Stomach smooth muscle (tissue), 2 donors: ENCODE measurements around the gene AKAP6.

ENCODE experiments used
- H3K27ac ChIP-seq: one replicate; pipeline ENCODE4 v1.7.0; 2013; ENCODE audit warnings: mild to moderate bottlenecking, low read length, inconsistent platforms
- H3K27me3 ChIP-seq, 2 donors: one replicate each; pipeline ENCODE4 v1.7.0; 2013; ENCODE audit warnings: low read length in 2 of 2; ENCODE audit not compliant: insufficient read depth in 2 of 2, control insufficient read depth in 1 of 2
- H3K36me3 ChIP-seq, 2 donors: one replicate each; pipeline ENCODE4 v1.7.0; 2013; ENCODE audit warnings: low read length in 2 of 2; ENCODE audit not compliant: control insufficient read depth in 2 of 2, insufficient read depth in 2 of 2
- H3K4me1 ChIP-seq: one replicate; pipeline ENCODE4 v1.7.0; 2013; ENCODE audit warnings: low read length; ENCODE audit not compliant: control insufficient read depth, insufficient read depth
- H3K4me3 ChIP-seq, 2 donors: one replicate each; pipeline ENCODE4 v1.7.0; 2013; ENCODE audit warnings: low read length in 2 of 2
- H3K9ac ChIP-seq, 2 donors: one replicate each; pipeline ENCODE4 v1.7.0; 2013; ENCODE audit warnings: low read length in 2 of 2, mild to moderate bottlenecking in 1 of 2
- H3K9me3 ChIP-seq, 2 donors: one replicate each; pipeline ENCODE4 v1.7.0; 2013; ENCODE audit warnings: low read length in 2 of 2; ENCODE audit not compliant: control insufficient read depth in 2 of 2
- donor health status: healthy.
- donor health status: Pancreatic carcinoma.

AKAP6 gene

DNA sequence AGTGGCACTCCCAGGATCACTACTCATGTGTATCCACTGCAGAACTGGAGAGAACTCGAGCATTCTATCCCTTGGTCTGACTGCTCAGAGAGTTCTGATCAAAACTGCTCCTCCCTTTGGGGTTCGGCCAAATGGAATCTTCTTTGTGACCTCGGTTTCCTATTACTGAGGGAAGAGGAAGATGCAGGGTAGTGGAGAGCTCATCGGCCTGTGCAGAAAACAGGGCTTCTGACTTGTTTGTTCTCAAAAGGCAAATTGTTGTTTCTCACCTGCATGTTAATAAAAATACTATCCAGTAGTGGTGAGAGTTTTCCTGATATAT lies 17.1 kb upstream of the AKAP6 start:
- H3K36me3 ChIP-seq, result no peaks in the 10 kb centered on the region
- H3K27ac ChIP-seq, result no peak overlapping the region
- no peak overlapping the region for H3K4me3 ChIP-seq
- no peaks in the 10 kb centered on the region for H3K4me1 ChIP-seq
- H3K27me3 ChIP-seq, result no peaks in the 10 kb centered on the region
- H3K9ac ChIP-seq, result no peak overlapping the region
- H3K9me3 ChIP-seq, result no peaks in the 10 kb centered on the region

DNA sequence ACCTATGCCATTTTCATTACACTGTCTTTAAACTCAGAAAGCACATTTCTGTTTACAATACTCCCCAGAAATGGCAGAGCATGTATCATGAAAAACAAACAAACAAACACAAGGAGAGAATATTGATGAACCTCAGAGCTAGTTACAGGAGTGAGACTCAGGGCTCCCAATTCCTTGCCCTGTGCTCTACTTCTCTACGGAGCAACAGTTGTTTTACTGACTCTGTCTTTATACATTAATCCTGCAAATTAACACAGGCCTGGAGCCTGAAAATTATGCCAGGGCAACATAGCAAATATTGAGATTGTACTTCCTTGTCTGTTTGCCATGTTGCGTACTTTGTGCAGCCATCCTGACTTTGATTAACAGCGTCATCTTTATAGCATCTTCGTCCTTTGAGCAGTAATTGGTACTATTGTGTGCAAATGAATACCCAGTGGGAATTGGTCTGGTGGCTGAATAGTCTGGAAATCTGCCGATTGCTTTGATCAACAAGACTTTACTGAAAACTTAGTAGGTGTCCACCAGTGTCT lies 15.2 kb upstream of the AKAP6 start:
- H3K36me3 ChIP-seq, result no peaks in the 10 kb centered on the region
- no peaks in the 10 kb centered on the region for H3K9me3 ChIP-seq
- no peaks in the 10 kb centered on the region for H3K4me1 ChIP-seq
- no peak overlapping the region for H3K4me3 ChIP-seq
- no peak overlapping the region for H3K9ac ChIP-seq
- no peaks in the 10 kb centered on the region for H3K27me3 ChIP-seq
- no peak overlapping the region for H3K27ac ChIP-seq

DNA sequence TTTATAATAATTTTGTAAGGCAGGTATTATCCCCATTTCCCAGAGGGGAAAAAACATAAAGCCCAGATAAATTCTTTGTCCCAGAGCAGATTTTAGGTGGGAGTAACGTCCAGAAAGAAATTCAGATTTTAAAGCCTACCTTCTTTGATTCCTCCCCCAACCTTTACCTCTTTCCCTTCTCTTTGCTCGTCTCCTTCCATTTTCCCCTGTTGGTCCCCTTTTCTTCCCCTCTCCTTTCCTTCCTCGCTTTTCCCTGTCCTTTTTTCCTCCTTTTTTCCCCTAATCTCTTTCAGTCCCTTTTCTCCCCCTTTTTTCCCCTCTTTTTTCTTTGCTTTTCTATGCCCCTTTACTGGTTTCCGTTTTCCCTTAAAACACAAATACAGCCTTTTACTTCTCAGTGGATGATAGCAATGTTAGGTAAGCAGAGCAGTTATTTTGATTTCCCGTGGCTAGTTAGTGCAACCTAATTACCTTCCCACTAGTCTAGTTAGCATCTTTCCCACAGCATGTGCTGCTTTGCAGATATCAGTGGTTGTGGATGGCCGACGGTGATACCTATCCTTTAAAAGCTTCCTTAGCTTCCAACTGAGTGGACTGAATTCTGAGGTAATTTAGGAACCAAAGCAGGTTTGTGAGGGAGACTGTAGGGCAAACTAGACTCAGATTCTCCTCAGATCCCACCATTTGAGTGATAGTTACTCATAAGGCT lies 10.9 kb upstream of the AKAP6 start:
- Histone ChIP-seq H3K4me3 (no peak overlapping the region), H3K27me3 (no peaks in the 10 kb centered on the region), H3K4me1 (no peaks in the 10 kb centered on the region), H3K36me3 (no peaks in the 10 kb centered on the region), H3K27ac (no peak overlapping the region), H3K9me3 (no peaks in the 10 kb centered on the region), H3K9ac (no peak overlapping the region)

DNA sequence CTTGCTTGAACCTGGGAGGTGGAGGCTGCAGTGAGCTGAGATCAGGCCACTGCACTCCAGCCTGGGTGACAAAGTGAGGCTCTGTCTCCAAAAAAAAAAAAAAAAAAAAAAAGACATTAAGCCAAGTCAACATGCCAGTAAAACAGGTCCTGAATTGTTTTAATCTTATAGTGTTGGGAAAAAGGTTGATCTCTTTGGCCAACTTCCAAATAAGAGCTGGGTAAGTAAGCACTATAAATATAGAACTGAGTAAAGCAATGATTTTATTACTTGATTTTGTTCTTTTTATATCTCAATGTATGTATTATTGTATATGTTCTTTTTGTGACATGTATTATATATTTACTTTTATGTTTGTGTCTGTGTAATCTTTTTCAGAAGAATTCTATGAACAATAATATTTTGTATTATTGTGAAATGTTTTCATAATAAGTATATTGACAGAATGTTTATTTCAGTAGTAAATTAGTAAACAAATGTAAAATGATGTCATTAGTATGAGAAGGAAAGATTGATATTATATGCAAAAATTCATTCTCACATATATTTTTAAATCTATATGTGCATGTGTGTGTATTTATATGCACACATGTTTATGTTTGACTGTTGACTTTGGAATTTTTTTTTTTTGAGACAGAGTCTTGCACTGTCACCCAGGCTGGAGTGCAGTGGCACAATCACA lies 9.6 kb upstream of the AKAP6 start:
- Histone ChIP-seq H3K27me3 (no peaks in the 10 kb centered on the region), H3K9ac (no peak overlapping the region), H3K9me3 (no peaks in the 10 kb centered on the region), H3K36me3 (no peaks in the 10 kb centered on the region), H3K4me3 (no peak overlapping the region), H3K27ac (no peak overlapping the region), H3K4me1 (no peaks in the 10 kb centered on the region)

DNA sequence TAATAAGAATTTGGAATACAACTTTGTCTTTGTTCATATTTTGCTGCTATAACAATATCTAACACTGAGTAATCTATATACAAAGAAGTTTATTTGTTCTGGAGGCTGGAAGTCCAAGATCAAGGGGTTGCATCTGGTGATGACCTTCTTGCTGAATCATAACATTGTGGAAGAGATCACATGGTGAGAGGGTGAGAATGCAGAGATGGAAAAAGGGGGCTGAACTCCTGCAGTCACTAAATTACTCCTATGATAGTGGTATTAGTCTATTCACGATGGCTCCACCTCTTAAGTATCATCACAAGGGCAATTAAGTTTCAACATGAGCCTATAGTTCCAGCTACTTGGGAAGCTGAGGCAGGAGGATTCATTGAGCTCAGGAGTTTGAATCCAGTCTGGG lies 4.5 kb upstream of the AKAP6 start:
- no peak overlapping the region for H3K27ac ChIP-seq
- H3K4me1 ChIP-seq, result no peaks in the 10 kb centered on the region
- no peak overlapping the region for H3K4me3 ChIP-seq
- no peak overlapping the region for H3K9ac ChIP-seq
- H3K9me3 ChIP-seq, result peaks cover 0 to 2% of the 10 kb centered on the region in 2 donors
- no peaks in the 10 kb centered on the region for H3K27me3 ChIP-seq
- H3K36me3 ChIP-seq, result no peaks in the 10 kb centered on the region

DNA sequence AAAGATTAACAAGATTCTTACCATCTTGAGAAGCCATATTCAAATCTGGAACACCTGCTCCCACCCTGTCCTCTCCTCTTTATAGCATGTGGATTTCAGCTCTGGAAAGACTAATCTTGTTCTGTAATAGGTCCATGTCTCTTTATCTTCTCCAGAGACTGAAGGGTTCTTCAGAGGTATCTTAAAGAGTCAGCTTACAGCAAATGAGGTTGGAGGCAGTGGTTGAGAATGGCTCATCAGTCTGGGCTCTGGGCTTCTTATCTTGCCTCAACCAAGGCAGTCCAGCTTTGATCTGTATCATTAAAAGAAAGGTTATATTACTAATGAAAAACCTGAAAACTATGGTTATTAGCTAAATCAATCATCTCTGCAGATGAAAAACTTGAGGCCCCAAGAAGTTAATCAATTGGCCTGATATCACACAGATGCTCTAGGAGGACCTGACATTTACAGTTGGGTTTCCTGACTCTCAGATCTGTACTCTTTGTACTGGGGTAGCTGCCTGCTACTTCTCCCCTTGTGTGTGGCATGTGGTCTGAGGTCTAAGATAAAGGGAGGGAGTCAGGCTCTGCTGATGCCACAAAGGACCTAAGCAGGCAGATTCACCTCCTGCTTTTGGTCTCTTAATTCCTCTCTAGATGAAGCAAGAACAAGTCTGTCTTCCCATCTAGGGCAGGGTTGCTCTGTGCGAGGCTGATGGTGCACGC lies 1.7 kb upstream of the AKAP6 start:
- Histone ChIP-seq H3K4me1 (no peaks in the 10 kb centered on the region), H3K9me3 (peaks cover 0 to 2% of the 10 kb centered on the region in 2 donors), H3K9ac (no peak overlapping the region), H3K4me3 (no peak overlapping the region), H3K27me3 (no peaks in the 10 kb centered on the region), H3K27ac (no peak overlapping the region), H3K36me3 (no peaks in the 10 kb centered on the region)

DNA sequence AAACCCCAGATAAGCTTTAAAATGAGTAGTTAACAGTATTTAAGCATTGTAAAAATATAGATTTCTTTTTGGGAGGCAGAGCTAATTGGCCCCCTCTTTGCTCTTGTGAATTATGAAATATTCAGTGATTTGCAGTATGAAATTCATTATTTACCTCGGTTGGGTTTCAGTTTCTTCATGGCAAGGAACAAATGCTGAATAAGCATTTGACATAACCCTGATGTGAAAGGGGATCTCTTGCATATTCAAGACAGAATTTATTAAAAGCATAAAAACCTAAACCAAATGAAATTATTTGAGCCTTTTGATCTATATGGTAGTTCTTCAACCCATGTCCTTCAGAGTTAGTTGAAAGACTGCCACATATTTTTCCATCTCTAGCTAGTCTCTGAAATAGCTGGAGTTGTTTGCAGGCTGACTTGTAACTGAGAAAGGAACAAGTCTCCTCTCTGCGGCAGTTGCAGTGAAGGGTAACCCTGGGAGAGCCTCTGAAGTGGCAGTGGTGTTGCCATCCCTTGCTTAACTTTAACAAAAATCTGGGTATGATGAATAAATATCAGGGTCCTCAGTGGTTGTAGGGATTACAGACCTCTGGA lies 690 bp downstream of the AKAP6 start:
- Histone ChIP-seq H3K4me1 (no peaks in the 10 kb centered on the region), H3K9ac (no peak overlapping the region), H3K9me3 (peaks cover 0 to 2% of the 10 kb centered on the region in 2 donors), H3K27me3 (no peaks in the 10 kb centered on the region), H3K36me3 (no peaks in the 10 kb centered on the region), H3K4me3 (no peak overlapping the region), H3K27ac (no peak overlapping the region)

DNA sequence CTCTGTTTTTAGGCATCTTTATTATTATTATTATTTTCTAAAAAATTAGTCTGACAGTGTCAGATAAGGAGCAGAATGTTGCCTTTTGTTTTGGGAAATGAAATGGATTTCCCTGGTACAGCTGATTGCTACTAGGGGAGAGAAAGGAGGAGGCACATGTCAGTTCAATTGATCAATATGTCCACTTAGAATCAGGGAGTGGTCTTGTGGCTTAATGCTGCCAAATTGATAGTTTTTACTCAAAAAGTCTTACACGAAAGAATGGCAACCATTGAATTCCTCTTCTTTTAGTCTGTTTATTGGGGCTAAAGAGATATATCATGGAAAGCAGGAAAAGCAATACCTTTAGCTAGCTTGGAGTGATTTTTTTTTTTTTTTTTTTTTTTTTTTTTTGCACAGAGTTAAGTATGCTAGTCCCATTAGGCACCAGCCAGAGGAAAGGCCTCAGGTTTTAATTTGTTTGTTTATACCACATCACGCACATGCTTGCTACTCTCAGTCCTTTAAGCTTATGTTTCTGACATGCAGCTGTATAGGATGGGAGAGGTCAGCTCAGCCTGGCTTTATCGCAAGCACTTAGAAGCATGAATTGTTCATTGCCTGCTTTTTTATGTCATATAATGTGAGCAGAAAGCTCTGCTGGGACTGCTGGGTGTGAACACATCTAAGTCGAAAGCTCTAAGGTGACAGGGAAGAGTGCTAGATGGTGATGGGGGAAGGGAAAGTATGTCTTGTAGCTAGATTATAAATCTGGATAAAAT lies 1.4 kb downstream of the AKAP6 start:
- H3K4me3 ChIP-seq, result no peak overlapping the region
- no peak overlapping the region for H3K27ac ChIP-seq
- H3K27me3 ChIP-seq, result no peaks in the 10 kb centered on the region
- H3K9ac ChIP-seq, result no peak overlapping the region
- no peaks in the 10 kb centered on the region for H3K4me1 ChIP-seq
- peaks cover 0 to 2% of the 10 kb centered on the region in 2 donors for H3K9me3 ChIP-seq
- H3K36me3 ChIP-seq, result no peaks in the 10 kb centered on the region

DNA sequence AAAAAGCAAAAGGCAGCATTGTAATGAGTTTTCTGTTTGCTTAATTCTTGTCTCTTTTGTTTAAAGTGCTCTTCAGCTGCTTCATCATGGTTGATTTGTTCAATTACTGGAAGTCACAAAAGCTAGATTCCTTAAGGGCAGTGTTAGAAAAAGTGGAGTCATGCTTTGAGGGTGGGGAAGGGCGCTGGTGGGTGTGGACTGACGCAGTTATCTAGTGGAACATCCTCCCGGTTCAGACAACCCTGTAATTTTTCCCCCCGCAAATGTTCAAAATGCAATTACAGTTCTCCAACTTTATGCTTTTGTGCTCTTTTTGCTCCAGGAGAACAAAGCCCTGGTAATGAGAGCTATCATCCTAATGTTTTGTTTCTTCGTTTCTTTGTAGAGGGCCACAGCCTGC lies 2.1 kb downstream of the AKAP6 start:
- Histone ChIP-seq H3K4me3 (no peak overlapping the region), H3K9ac (no peak overlapping the region), H3K27ac (no peak overlapping the region)

More for the DNA sequence above, 2.1 kb downstream of the AKAP6 start:
- Histone ChIP-seq H3K4me1 (no peaks in the 10 kb centered on the region), H3K27me3 (no peaks in the 10 kb centered on the region), H3K36me3 (no peaks in the 10 kb centered on the region), H3K9me3 (peaks cover 0 to 1% of the 10 kb centered on the region in 2 donors)
